HuH-7.5 (cell line): ENCODE measurements around the gene LSMEM2.
"Not testable (repeated sequence)": the region's sequence is repeated elsewhere in the genome, so short reads cannot be mapped to it uniquely, and the experiment has no call there.

Experiments used
- DNase-seq: peaks from one replicate; pipeline ENCODE4 v3.0.0; 2011; ENCODE audit warnings: low spot score

LSMEM2 gene

DNA sequence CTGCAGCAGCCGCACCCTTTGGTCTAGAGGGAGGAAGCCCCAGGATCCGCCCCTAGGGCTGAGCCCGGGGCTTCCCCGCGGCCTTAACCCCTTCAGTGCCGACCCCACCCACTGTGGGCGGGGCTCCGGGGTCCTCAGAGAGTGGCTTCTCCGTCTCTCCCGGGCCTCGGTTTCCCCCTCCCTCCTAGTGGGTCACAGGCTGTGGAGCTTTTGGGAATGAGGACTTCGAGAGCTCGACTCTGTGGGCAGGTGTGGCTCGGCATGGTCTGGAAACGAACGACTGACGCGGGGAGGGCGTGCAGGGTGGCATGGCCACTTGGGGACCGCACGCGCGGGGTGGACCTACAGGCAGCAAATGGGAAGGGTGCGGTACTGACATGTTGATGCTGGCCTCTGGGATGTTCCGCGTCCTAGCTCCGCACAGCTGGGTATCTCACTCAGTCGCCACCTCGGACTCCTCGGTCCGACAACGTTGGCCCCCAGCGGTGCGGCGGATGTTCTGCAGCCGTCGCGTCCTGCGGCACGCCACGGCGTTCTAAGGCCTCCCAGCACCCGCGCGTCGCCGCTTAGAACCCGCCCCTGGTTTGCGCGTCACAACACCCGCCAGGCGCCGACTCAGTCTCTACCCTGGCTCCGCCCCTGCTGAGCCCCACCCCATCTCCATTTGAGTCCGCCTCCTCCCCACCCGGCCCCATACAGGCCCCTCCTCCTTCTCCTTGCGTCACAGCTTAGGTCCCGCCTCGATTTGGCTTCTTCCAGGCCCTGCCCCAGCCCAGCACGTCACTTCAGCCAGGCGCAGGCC is 20.1 kb downstream of the LSMEM2 start, which contains the start of the genes HYAL3 and NAA80:
Gene HYAL3 (minus strand): TSS at position 570 of the 802 bp plus-strand sequence. CDS start 3,803 bp downstream, outside the sequence.
Gene NAA80 (minus strand): TSS at position 570 of the 802 bp plus-strand sequence. CDS start 1,942 bp downstream, outside the sequence.
- peak; percentile 98 for DNase-seq

- no peak for DNase-seq
These were observed 20.7 kb downstream of the LSMEM2 start for GRCh38 chr3:50299638-50299928.

DNA sequence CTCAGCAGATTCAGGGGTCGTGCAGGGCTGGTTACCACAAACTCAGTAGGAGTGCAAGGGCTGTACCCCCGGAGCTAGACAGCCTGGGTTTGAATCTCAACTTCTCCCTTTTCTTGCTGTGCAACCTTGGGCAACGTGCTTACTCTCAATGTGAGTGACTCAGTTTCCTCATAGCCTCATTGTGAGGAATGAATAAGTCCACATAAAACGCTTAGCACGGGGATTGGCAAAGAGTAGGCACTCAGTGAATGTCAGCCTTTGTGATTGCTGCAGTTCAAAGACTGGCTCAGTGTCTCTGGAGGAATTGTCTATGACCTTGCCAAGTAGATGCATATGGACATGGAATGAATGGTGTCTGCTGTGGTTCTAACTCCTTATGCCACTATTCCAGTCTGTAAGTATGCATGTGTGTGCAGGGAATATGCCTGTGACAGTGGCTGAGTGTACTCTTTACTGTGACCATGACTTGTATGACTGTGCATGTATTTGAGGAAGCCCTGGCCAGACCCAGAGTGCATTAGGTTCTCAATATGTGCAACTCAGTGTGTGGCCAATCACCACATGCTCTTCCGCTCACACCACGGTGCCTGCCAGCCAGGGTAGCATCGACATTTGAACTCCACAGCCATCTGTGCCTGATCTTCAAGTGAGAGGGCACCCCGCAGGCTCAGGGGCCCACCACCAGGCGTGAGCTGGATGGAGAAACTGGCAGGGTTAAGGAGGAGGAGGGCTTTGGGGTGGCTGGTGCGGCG is 21.2 kb downstream of the LSMEM2 start:
- no peak for DNase-seq

- DNase-seq, result no peak
These were observed 21.9 kb downstream of the LSMEM2 start for GRCh38 chr3:50300681-50301254.

- no peak for DNase-seq
These were observed 23.5 kb downstream of the LSMEM2 start for GRCh38 chr3:50302095-50303012.

GRCh38 chr3:50303013-50303815 is 24.3 kb downstream of the LSMEM2 start, which contains the start of gene HYAL1:
Gene HYAL1, minus strand, starts transcription at chr3:50303574. Its CDS starts 618 bp downstream, at chr3:50302956.
- DNase-seq, result no peak

DNA sequence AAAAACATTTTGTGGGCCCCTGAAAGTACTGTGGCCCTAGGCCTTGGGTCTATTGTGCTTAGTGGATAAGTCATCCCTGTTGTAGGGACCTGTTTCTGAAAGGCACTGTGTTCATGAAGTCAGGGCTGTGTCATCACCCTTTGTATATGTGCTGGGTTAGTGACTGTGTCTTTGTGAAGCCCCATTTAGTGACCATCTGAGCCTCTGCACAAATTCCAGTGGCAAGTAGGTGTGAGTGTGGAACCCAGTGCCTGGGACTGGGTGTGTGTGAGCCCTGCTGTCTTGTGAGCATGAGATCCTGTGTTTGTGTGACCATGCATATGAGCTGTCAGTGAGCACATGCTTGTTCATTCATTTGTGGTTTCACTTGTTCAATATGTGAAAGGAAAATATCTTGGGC is 25.7 kb downstream of the LSMEM2 start:
- no peak for DNase-seq

GRCh38 chr3:50312041-50312440 is 33.2 kb downstream of the LSMEM2 start:
- DNase-seq, result not testable (repeated sequence)

GRCh38 chr3:50314342-50314741 is 35.5 kb downstream of the LSMEM2 start:
- DNase-seq, result no peak

DNA sequence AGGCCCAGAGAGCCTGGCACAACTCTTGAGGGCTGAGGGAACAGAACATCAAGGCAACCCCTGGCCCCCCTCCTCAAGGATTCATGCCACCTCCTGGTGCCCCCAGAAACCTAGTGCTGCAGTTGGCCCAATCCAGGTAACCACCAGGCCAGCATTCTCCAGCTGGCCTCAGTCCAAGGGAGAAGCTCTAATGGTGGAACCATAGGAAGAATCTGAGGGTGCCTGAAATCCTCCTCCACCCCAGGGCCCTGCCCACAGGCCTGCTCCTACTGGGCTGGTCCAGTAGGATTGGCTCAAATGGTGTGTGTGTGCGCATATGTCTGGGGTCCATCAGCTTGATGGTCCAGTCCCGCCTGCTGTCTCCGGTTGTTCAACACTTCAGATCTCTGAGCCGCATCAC is 35.9 kb downstream of the LSMEM2 start:
- DNase-seq, result no peak

DNA sequence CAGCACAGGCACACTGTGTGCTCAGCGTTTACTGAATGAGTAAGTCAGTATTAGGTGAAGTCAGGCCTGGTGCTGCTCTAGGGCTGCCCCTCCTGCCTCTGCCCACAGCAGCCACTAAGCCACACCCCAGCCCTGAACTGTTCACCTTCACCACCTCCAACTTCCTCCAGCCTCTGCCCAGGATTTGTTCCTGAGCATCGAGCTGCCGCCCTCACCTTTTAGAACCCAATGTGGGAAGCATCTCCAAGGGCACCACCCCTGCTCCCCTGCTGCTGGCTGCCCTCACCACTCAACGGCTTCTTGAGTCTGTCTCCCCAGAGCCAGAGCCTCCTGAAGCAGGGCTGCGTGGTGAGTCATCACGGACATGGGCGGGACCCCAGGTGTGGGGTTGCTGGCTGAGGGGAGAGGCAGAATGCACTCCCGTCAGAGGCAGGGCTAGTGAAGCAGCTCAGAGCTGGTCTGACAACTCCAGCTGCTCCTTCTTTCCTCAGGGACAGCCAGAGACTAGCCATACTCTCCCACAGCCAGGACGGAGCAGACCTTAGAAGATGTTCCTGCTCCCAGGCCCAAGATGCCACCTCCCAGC is 37.9 kb downstream of the LSMEM2 start:
- DNase-seq, result no peak

- DNase-seq, result no peak
These were observed 38.4 kb downstream of the LSMEM2 start for GRCh38 chr3:50317300-50317699.

DNA sequence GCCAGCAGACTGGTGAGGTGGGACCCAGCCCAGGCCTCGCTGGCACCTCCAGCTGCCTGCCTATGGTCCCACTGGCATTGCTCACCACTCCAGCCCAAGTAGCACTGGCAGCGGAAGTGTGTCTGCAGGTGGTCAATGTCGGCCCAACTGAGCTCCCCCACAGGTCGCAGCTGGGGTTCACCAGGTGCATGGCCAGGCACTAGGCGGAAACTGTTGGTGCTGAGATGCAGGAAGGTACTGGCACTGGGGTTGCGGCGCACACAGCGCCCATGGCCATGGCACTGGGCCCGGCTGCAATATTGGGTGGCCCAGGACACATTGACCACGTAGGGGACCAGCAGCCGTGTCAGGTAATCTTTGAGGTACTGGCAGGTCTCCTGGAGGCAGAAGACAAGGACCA is 39.3 kb downstream of the LSMEM2 start:
- no peak for DNase-seq

- no peak for DNase-seq
These were observed 39.7 kb downstream of the LSMEM2 start for GRCh38 chr3:50318615-50319014.

GRCh38 chr3:50319181-50319893 is 40.5 kb downstream of the LSMEM2 start:
- no peak for DNase-seq

DNA sequence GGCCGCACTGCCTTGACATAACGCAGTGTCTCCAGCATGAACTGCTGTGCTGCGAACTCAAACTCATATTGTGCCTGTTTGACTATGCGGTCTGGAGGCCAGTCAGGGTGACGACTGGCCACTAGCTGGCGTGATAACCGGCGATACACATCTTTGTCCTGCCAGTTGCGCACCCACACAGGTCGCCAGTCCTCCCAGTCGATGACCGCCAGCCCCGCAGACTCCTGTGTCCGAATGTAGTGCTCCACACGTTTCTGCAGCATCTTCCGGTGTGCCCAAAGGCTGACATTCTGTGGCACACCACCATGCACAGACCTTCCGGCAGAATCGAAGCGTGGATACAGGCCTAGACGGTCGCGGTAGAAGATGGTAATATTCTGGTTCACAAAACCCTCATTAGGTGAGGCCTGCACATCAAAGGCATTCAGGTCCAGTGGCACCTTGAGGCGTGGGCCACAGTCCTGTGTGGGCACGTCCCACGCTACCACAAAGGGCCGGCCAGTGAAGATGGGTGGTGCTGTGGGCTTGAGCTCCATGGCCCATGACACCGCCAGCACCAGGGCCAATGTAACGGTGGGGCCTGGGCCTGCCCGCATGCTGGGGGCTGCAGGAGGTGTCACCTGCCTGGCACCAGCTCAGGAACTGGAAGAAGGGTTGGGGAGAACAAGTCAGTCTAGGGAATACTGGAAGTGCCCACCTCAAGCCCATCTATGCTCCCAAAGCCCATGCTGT is 41.2 kb downstream of the LSMEM2 start:
- no peak for DNase-seq

DNA sequence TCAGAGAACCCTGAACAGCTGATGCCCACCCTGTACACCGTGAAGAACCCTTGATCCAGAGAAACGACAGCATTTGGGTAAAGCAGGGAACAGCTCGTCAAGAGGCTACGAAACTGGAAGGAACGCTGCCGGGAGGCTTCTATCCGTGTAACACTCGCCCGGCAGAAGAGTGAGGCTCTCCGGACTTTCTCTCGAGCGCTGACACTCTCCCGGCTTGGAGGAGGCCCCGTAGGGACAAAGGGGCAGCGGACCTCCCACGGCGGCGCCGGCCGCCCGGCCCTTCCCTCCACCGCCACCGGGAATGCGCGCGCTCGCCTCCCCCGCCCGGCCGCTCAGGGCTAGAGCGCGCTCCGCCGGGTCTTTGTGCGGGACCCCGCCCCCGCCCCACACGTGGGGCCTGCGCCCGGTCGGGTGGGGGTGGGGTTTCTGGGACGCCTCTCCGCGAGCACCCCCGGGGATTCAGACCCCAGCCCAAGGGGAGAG is 42.0 kb downstream of the LSMEM2 start:
- peak; percentile 87 for DNase-seq

DNA sequence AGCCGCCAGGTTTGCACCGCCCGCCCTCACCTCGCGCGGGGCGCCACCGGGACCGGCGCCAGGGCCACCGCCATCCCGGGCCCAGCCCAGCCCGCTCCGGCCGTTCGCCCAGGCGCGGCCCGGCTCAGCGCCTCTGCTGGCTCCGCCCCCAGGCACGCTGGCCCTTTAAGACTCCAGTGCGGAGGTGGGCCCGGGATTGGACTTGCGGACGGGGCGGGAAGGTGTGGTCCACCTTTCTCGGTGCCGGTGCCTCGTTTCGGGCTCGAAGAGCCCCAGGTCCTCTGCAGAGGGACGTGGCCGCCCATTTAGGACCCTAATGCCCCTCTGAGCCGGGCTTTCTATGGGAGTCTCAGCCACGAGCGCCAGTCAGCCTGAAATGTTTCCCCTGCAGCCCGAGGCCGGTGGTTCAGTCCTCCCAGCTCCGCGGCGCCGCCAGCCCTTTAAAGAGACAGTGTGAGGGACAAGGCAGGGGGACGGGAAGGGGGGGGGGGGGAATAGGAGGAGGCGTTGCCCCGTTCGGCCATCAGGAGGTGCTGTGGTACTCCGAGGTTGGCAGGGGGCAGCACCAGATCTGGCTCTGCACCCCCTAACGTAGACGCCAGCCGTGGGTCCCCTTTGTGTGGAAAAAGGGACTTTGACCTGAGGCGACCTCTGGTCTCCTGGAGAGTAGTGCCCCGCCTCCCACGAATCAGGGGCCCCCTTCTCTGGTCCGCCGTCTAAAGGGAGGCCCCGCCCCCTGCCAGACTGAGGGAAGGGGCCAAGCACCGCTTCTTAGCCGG is 42.6 kb downstream of the LSMEM2 start:
- peak; percentile 90 for DNase-seq

DNA sequence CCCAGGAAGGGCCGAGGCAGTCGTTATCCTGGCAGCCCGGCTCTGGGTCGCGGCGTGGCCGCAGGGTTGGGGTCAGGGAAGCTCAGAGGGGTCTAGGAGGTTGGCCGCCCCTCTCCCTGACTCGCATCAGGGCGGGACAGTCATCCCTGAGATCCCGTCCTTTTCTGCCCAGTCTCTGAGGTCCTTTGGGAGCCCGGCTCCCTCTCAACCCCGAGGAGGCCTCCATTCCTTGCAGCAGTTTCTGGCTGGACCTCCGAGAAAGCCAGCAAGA is 43.2 kb downstream of the LSMEM2 start:
- DNase-seq, result no peak
